HepG2 (cell line): ENCODE results near the gene ZNF367. TPM values are rescaled to one million over a fixed set of nuclear protein-coding genes. Genes with fewer than 3 reads are reported as not detected.

Experiments used
- AGO2 ChIP-seq: fragments of 200-400 bp; formaldehyde crosslinking; optimal IDR thresholded peaks from 2 replicates; pipeline ENCODE3; 2017; ENCODE audit warnings: mild to moderate bottlenecking, low read depth, low read length, moderate library complexity
- CEBPB ChIP-seq: IDR thresholded peaks from 2 replicates; pipeline ENCODE4 v1.6.1; 2011; ENCODE audit warnings: low read depth, low read length, improper control_type of control experiment, borderline replicate concordance
- FOXA1 ChIP-seq, 2 experiments: fragments of 450-650 bp in 1 of 2; sonication (generic) in 1 of 2; formaldehyde crosslinking in 1 of 2; IDR thresholded peaks; 2 replicates each; pipeline versions ENCODE4 v1.4.0 to v1.6.1; 2016 to 2020; ENCODE audit warnings: missing genetic modification reagents in 1 of 2
- FOXO4 ChIP-seq: sonication (generic); formaldehyde crosslinking; conservative IDR thresholded peaks from 2 replicates; pipeline ENCODE4 v1.8.1; 2023; ENCODE audit warnings: missing genetic modification reagents
- GPN1 ChIP-seq: sonication (generic); formaldehyde crosslinking; IDR thresholded peaks from 2 replicates; pipeline ENCODE4 v1.5.1; 2020; ENCODE audit warnings: missing genetic modification reagents, borderline replicate concordance
- ISL2 ChIP-seq: sonication (generic); formaldehyde crosslinking; IDR thresholded peaks from 2 replicates; pipeline ENCODE4 v1.5.0; 2020; ENCODE audit warnings: missing genetic modification reagents
- MED13 ChIP-seq: sonication (generic); formaldehyde crosslinking; IDR thresholded peaks from 2 replicates; pipeline ENCODE4 v1.5.0; 2020; ENCODE audit warnings: missing genetic modification reagents
- MEIS2 ChIP-seq: sonication (generic); formaldehyde crosslinking; IDR thresholded peaks from 2 replicates; pipeline ENCODE4 v1.9.0; 2021; ENCODE audit warnings: mild to moderate bottlenecking, missing genetic modification reagents
- MTA3 ChIP-seq: sonication (generic); formaldehyde crosslinking; IDR thresholded peaks from 2 replicates; pipeline ENCODE4 v1.4.0; 2020; ENCODE audit warnings: missing genetic modification reagents
- NR0B2 ChIP-seq: sonication (generic); formaldehyde crosslinking; IDR thresholded peaks from 2 replicates; pipeline ENCODE4 v1.4.0; 2020; ENCODE audit warnings: mild to moderate bottlenecking, missing genetic modification reagents
- PAX8 ChIP-seq: sonication (generic); formaldehyde crosslinking; IDR thresholded peaks from 2 replicates; pipeline ENCODE4 v1.8.0; 2022; ENCODE audit warnings: mild to moderate bottlenecking, missing genetic modification reagents, borderline replicate concordance
- POLR2AphosphoS2 ChIP-seq: IDR thresholded peaks from 2 replicates; pipeline ENCODE4 v1.6.1; 2011; ENCODE audit warnings: low read depth, low read length, improper control_type of control experiment
- REL ChIP-seq: sonication (generic); formaldehyde crosslinking; conservative IDR thresholded peaks from 2 replicates; pipeline ENCODE4 v1.8.0; 2022; ENCODE audit warnings: mild to moderate bottlenecking, missing genetic modification reagents, moderate library complexity
- TBP ChIP-seq: sonication (generic); formaldehyde crosslinking; IDR thresholded peaks from 2 replicates; pipeline ENCODE4 v1.5.0; 2020; ENCODE audit warnings: missing genetic modification reagents
- ZBED4 ChIP-seq: sonication (generic); formaldehyde crosslinking; IDR thresholded peaks from 2 replicates; pipeline ENCODE4 v1.4.0; 2020; ENCODE audit warnings: missing genetic modification reagents, borderline replicate concordance
- ZBTB46 ChIP-seq: sonication (generic); formaldehyde crosslinking; IDR thresholded peaks from 2 replicates; pipeline ENCODE4 v1.4.0; 2020; ENCODE audit warnings: mild to moderate bottlenecking, missing genetic modification reagents, borderline replicate concordance
- ZFP36L2 ChIP-seq: sonication (generic); formaldehyde crosslinking; IDR thresholded peaks from 2 replicates; pipeline ENCODE4 v1.4.0; 2020; ENCODE audit warnings: missing genetic modification reagents
- ZNF256 ChIP-seq: sonication (generic); formaldehyde crosslinking; conservative IDR thresholded peaks from 2 replicates; pipeline ENCODE4 v1.4.0; 2020; ENCODE audit warnings: missing genetic modification reagents
- ZNF276 ChIP-seq: sonication (generic); formaldehyde crosslinking; IDR thresholded peaks from 2 replicates; pipeline ENCODE4 v1.4.0; 2020; ENCODE audit warnings: mild to moderate bottlenecking, low read depth, missing genetic modification reagents
- ZNF557 ChIP-seq: sonication (generic); formaldehyde crosslinking; IDR thresholded peaks from 2 replicates; pipeline ENCODE4 v1.4.0; 2020; ENCODE audit warnings: missing genetic modification reagents
- ZNF629 ChIP-seq: sonication (generic); formaldehyde crosslinking; conservative IDR thresholded peaks from 2 replicates; pipeline ENCODE4 v1.5.0; 2020; ENCODE audit warnings: missing genetic modification reagents
- polyA plus RNA-seq, 8 experiments: library from polyadenylated mRNA; depleted of rRNA in 3 of 8; stranded (reverse) in 7 of 8; unstranded in 1 of 8; fragments of >200 nt; fragmentation: Illumina TruSeq in 4 of 8; extraction: Trizol in 4 of 8; gene quantifications; 2 replicates each; pipeline versions ENCODE4 v1.2.1 to v1.2.3, GENCODE V29; 2011 to 2016; ENCODE audit warnings: low read depth in 4 of 8, missing spikeins in 1 of 8, mixed read lengths in 1 of 8; ENCODE audit not compliant: insufficient read depth in 1 of 8
- total RNA-seq, 5 experiments: library from RNA; depleted of rRNA; stranded (reverse); fragments of >200 nt; fragmentation: Illumina TruSeq; extraction: Trizol; gene quantifications; 2 replicates each; pipeline ENCODE4 v1.2.3, GENCODE V29; 2016; ENCODE audit warnings: low read depth in 1 of 5

ZNF367 gene
- total and polyA plus RNA-seq, 2 of the 13 experiments (the other 11 are each of a cell fraction or from before 2014, with no cell fraction given), result 2.9 to 7.7 TPM

GRCh38 chr9:96417051-96417586, 1.1 kb downstream of the ZNF367 start (continued):
- peak; percentile 74 for TF ChIP-seq NR0B2 (CRISPR knock-in tag)
- TF ChIP-seq CEBPB, result no peak
- TF ChIP-seq AGO2, result no peak
- no peak for TF ChIP-seq POLR2AphosphoS2
- peak; percentile 97; the same call in 1 of the 2 replicates for TF ChIP-seq FOXO4 (CRISPR knock-in tag)
- no peak for TF ChIP-seq FOXA1 (IDR thresholded peaks at IDR 0.05)
- peak; percentile 24; the same call in 1 of the 2 replicates for TF ChIP-seq FOXA1 (CRISPR knock-in tag; IDR thresholded peaks at IDR 0.05)
- TF ChIP-seq ZBED4 (CRISPR knock-in tag), result peak; percentile 81
- no peak for TF ChIP-seq TBP (CRISPR knock-in tag)
- 0 out of 2 replicates have a peak, but pooled peaks have one; percentile 58 for TF ChIP-seq ZBTB46
- 0 out of 2 replicates have a peak, but pooled peaks have one; percentile 3 for TF ChIP-seq ZNF629
- TF ChIP-seq ZNF557 (CRISPR knock-in tag), result no peak
- TF ChIP-seq PAX8 (CRISPR knock-in tag), result peak; percentile 82; the same call in 1 of the 2 replicates
- TF ChIP-seq ZFP36L2 (CRISPR knock-in tag), result no peak
- no peak for TF ChIP-seq MTA3 (CRISPR knock-in tag)
- TF ChIP-seq ISL2 (CRISPR knock-in tag), result peak; percentile 77; the same call in 1 of the 2 replicates
- peak; percentile 88 for TF ChIP-seq MEIS2 (CRISPR knock-in tag)
- peak; percentile 83; the same call in 1 of the 2 replicates for TF ChIP-seq REL (CRISPR knock-in tag)
- no peak for TF ChIP-seq MED13 (CRISPR knock-in tag)
- no peak for TF ChIP-seq ZNF256
- no peak for TF ChIP-seq GPN1 (CRISPR knock-in tag)
- TF ChIP-seq ZNF276 (CRISPR knock-in tag), result peak; percentile 87; the same call in 1 of the 2 replicates
